Measurements from ENCODE around the gene ATF7. TPM values are rescaled to one million over a fixed set of nuclear protein-coding genes. Genes with fewer than 3 reads are reported as not detected.

The ATF7 gene
- total and polyA plus RNA-seq, 2 of the 4 experiments (the other 2 are of a cell fraction), result 7.0 to 16.3 TPM

GRCh38 chr12:53508534-53509170, 117.5 kb downstream of the ATF7 start:
- Histone ChIP-seq H3K4me2 (ENCODE audit: low read depth, low read length) (no peak overlapping the region), H3K4ac (ENCODE audit: low read depth, low read length) (peak overlapping the region; percentile 20; the same call in 1 of the 2 replicates), H2BK20ac (ENCODE audit: low read depth, low read length) (no peak overlapping the region), H2BK15ac (ENCODE audit: low read depth, low read length) (no peak overlapping the region), H2BK120ac (ENCODE audit: low read depth, low read length) (no peak overlapping the region), H4K8ac (ENCODE audit: low read depth in 2 of 2, low read length in 2 of 2) (peak overlapping the region in 1 of 2 experiments; percentile 42; a peak in 2 of 4 replicates), H3K4me1 (ENCODE audit: control insufficient read depth, insufficient read depth, low read length) (no peaks in the 10 kb centered on the region), H2BK5ac (ENCODE audit: low read depth, low read length, poor library complexity, severe bottlenecking) (no peak overlapping the region), H2AK5ac (ENCODE audit: low read depth, low read length) (no peak overlapping the region), H2AFZ (replicated peaks; ENCODE audit: low read length, poor library complexity) (peak overlapping the region; percentile 82), H4K5ac (ENCODE audit: low read depth, low read length) (no peak overlapping the region), H3K9me3 (ENCODE audit: control insufficient read depth, insufficient read depth, low read length) (no peaks in the 10 kb centered on the region), H3K14ac (replicated peaks; ENCODE audit: low read depth, low read length) (no peak overlapping the region), H4K20me1 (ENCODE audit: insufficient read depth, low read length) (no peaks in the 10 kb centered on the region), H3K27ac (ENCODE audit: insufficient read depth, low read length) (no peak overlapping the region), H4K91ac (ENCODE audit: insufficient read depth, low read depth, low read length) (no peak overlapping the region), H2AK9ac (replicated peaks; ENCODE audit: low read depth, low read length, poor library complexity) (peak overlapping the region; percentile 66), H3K9me1 (ENCODE audit: insufficient read depth, low read length) (no peaks in the 10 kb centered on the region), H3K36me3 (ENCODE audit: control insufficient read depth, insufficient read depth, low read length) (peaks cover 44% of the 10 kb centered on the region), H3K18ac (ENCODE audit: low read depth, low read length) (no peak overlapping the region), H3K4me3 (ENCODE audit: insufficient read depth, low read depth, low read length) (no peak overlapping the region), H3K9ac (ENCODE audit: low read depth, low read length) (no peak overlapping the region), H3K23ac (ENCODE audit: low read depth, low read length) (no peak overlapping the region), H3K27me3 (ENCODE audit: control insufficient read depth, insufficient read depth, low read length) (no peaks in the 10 kb centered on the region), H3K56ac (ENCODE audit: extremely low read depth, insufficient read depth, low read length) (no peak overlapping the region), H3K79me1 (ENCODE audit: low read depth in 1 of 2, low read length in 2 of 2) (peaks cover 0 to 23% of the 10 kb centered on the region in 2 experiments; a peak in 2 of 4 replicates)
- ATAC-seq (ENCODE audit: low read depth) (peak; percentile 93), DNase-seq (peak; percentile 67)
- dilution Hi-C loops (cut with HindIII; ENCODE audit: low sequenced_read_pairs, unreplicated experiment), result no loop called here
- 83% methylated on average over 1 of the region's 7 CpGs; no CpG with 5 or more reads in 1 of the 2 experiments for WGBS, 2 experiments (ENCODE audit: extremely low coverage in 2 of 2, insufficient read length in 1 of 2)
- POLR2A ChIA-PET (ENCODE audit: unreplicated experiment), result interaction anchor here (0.5 kb wide), 1 partner anchor 431 kb away, joined by 17 read pairs; no protein-coding TSS in a partner anchor
- CTCF ChIA-PET, result interaction anchor here (1.1 to 2.2 kb wide), 4 partner anchors 9 to 187 kb away, joined by 3 to 14 read pairs (median 7); partner anchors contain the start of gene AAAS
- intact Hi-C loops (cut with micrococcal nuclease), result loop anchor here (1.0 to 5.0 kb wide), 4 partner anchors 87 to 296 kb away; no protein-coding TSS in a partner anchor
- BruUV-seq (replicated peaks), result no TSS peak
- in situ Hi-C loops (cut with MboI; ENCODE audit: low sequenced_read_pairs), result loop anchor here (10.0 kb wide), 1 partner anchor 184 kb away; the partner anchor contains the start of gene AAAS
- peak; percentile 94 for TF ChIP-seq CTCF (conservative IDR thresholded peaks at IDR 0.05; ENCODE audit: low read depth, low read length)
- no peak for TF ChIP-seq MXI1 (IDR thresholded peaks at IDR 0.05; ENCODE audit: borderline replicate concordance, low read depth, low read length)
- no peak for TF ChIP-seq FOS (IDR thresholded peaks at IDR 0.05; ENCODE audit: low read depth, low read length)
- TF ChIP-seq BHLHE40 (IDR thresholded peaks at IDR 0.05; ENCODE audit: low read depth, low read length), result no peak
- peak; percentile 52; the same call in 1 of the 2 replicates for TF ChIP-seq POLR2A (IDR thresholded peaks at IDR 0.05; ENCODE audit: low read depth, low read length)
- no peak for TF ChIP-seq NFE2L2 (IDR thresholded peaks at IDR 0.05; ENCODE audit: low read depth, low read length)
- TF ChIP-seq, protein P1, sequence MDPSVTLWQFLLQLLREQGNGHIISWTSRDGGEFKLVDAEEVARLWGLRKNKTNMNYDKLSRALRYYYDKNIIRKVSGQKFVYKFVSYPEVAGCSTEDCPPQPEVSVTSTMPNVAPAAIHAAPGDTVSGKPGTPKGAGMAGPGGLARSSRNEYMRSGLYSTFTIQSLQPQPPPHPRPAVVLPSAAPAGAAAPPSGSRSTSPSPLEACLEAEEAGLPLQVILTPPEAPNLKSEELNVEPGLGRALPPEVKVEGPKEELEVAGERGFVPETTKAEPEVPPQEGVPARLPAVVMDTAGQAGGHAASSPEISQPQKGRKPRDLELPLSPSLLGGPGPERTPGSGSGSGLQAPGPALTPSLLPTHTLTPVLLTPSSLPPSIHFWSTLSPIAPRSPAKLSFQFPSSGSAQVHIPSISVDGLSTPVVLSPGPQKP (IDR thresholded peaks at IDR 0.05; ENCODE audit: borderline replicate concordance, low read depth, low read length), result no peak
- TF ChIP-seq USF2 (IDR thresholded peaks at IDR 0.05; ENCODE audit: low read depth, low read length), result no peak
- no peak for TF ChIP-seq CHD1 (IDR thresholded peaks at IDR 0.05; ENCODE audit: low read depth, low read length)
- no peak for TF ChIP-seq CEBPB (IDR thresholded peaks at IDR 0.05; ENCODE audit: low read depth, low read length)
- TF ChIP-seq MAFK (IDR thresholded peaks at IDR 0.05; ENCODE audit: low read depth, low read length), result no peak
- peak; percentile 95 for TF ChIP-seq RAD21 (IDR thresholded peaks at IDR 0.05; ENCODE audit: low read length)
- TF ChIP-seq RFX5 (IDR thresholded peaks at IDR 0.05; ENCODE audit: low read depth, low read length), result no peak
- TF ChIP-seq RCOR1 (IDR thresholded peaks at IDR 0.05; ENCODE audit: insufficient replicate concordance, low read length), result no peak
- TF ChIP-seq SMC3 (IDR thresholded peaks at IDR 0.05; ENCODE audit: low read depth, low read length), result peak; percentile 81

All from IMR-90 (cell line).